Uterus (tissue), 4 donors: Measurements from ENCODE around the gene NT5DC2. TPM values are rescaled to one million over a fixed set of nuclear protein-coding genes. Genes with fewer than 3 reads are reported as not detected.
A peak's percentile ranks its signal among the peaks of the same experiment; 100 is the strongest.

ENCODE experiments used
- DNase-seq, 2 donors: peaks; one replicate each; pipeline ENCODE4 v3.0.0-alpha.2; 2019 to 2020
- H3K27ac ChIP-seq, 2 donors: fragments of 200-600 bp; sonication (generic); 1 replicate in 1 of 2; 2 replicates in 1 of 2; pipeline ENCODE4 v1.5.1; 2016 to 2018
- H3K27me3 ChIP-seq, 2 donors: fragments of 200-600 bp; sonication (generic); one replicate each; pipeline ENCODE4 v1.5.1; 2018 to 2019; ENCODE audit warnings: control low read depth in 1 of 2
- H3K36me3 ChIP-seq, 2 donors: fragments of 200-600 bp; sonication (generic); one replicate each; pipeline ENCODE4 v1.5.1; 2019; ENCODE audit warnings: control low read depth in 1 of 2
- H3K4me1 ChIP-seq, 2 donors: fragments of 200-600 bp; sonication (generic); one replicate each; pipeline ENCODE4 v1.5.1; 2018 to 2019; ENCODE audit warnings: control low read depth in 1 of 2
- H3K4me3 ChIP-seq, 2 donors: fragments of 200-600 bp; sonication (generic); 1 replicate in 1 of 2; 2 replicates in 1 of 2; pipeline ENCODE4 v1.5.1; 2018 to 2019; ENCODE audit warnings: mild to moderate bottlenecking in 1 of 2
- H3K9me3 ChIP-seq, 2 donors: fragments of 200-600 bp; sonication (generic); one replicate each; pipeline ENCODE4 v1.5.1; 2019; ENCODE audit warnings: control low read depth in 1 of 2
- POLR2A ChIP-seq, 2 donors: fragments of 450-650 bp; IDR thresholded peaks; one replicate each; pipeline ENCODE4 v1.6.1; 2016; ENCODE audit warnings: antibody characterized with exemption in 2 of 2, mild to moderate bottlenecking in 1 of 2, moderate library complexity in 1 of 2
- intact Hi-C: fragments of 100-400 bp; cut with DNase I; formaldehyde crosslinking; loops from one replicate; pipeline ENCODE4 v1.15.1; 2023; ENCODE audit warnings: low total_unique reads
- total RNA-seq, 4 donors: library from RNA; depleted of rRNA in 3 of 4; stranded (reverse); fragments of >200 nt in 3 of 4; gene quantifications; one replicate each; pipeline versions ENCODE4 v1.1.0 to v1.2.4, GENCODE V29; 2014 to 2023
- TF ChIP-seq, protein P1 (sequence below), 4 experiments: fragments of 200-600 bp in 2 of 4; fragments of 450-650 bp in 2 of 4; sonication (generic) in 2 of 4; IDR thresholded peaks; one replicate each; pipeline ENCODE4 v1.5.1; 2016 to 2019; ENCODE audit warnings: antibody characterized with exemption in 4 of 4, mild to moderate bottlenecking in 2 of 4, moderate library complexity in 1 of 4
- donor health status: DM: yes; HTN: yes; CAD: no.

The NT5DC2 gene
- total RNA-seq, 4 donors from 2014 or later, result 9.2 to 67.6 (median 29.3) TPM

DNA sequence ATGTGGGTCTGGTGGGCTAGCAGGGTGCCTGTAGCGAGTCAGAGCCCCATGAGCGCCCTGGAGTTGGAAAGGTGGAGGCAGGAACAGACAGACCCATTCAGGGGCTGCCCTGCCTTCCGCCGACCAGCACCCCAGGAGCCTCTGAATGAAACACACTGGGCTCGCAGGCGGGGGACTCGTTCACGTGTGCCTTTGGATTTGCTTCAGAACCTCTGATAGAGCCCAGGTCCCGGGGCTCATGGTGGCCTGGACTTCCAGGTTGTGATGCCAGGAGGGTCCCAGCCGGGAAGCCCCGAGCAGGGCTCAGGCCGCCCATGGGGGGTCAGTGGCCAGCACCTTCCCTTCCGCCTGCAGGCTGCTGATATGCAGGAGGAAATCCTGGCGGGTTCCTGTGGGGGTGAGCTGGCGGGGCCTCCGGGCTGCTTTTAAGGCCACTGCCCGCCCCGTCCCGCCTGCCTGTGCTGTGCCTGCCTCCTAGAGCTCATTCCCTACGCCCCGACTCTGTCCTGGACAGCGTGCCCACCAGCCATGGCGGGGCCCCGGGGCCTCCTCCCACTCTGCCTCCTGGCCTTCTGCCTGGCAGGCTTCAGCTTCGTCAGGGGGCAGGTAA is 38.7 kb downstream of the NT5DC2 start, which contains the start of gene STAB1:
STAB1 (plus strand) TSS at position 453 of the 610 bp plus-strand sequence; CDS start at position 529, 76 bp downstream.
- Histone ChIP-seq H3K9me3 (no peaks in the 10 kb centered on the region), H3K4me1 (no peaks in the 10 kb centered on the region), H3K36me3 (no peaks in the 10 kb centered on the region), H3K27me3 (no peaks in the 10 kb centered on the region), H3K4me3 (peak within 1 kb of the TSS in 1 of 2 donors; percentile 1), H3K27ac (peak within 1 kb of the TSS; percentile 29 to 61)
- intact Hi-C loops, result no loop called here
- peak; percentile 44 to 68 for DNase-seq
- TF ChIP-seq, protein P1, sequence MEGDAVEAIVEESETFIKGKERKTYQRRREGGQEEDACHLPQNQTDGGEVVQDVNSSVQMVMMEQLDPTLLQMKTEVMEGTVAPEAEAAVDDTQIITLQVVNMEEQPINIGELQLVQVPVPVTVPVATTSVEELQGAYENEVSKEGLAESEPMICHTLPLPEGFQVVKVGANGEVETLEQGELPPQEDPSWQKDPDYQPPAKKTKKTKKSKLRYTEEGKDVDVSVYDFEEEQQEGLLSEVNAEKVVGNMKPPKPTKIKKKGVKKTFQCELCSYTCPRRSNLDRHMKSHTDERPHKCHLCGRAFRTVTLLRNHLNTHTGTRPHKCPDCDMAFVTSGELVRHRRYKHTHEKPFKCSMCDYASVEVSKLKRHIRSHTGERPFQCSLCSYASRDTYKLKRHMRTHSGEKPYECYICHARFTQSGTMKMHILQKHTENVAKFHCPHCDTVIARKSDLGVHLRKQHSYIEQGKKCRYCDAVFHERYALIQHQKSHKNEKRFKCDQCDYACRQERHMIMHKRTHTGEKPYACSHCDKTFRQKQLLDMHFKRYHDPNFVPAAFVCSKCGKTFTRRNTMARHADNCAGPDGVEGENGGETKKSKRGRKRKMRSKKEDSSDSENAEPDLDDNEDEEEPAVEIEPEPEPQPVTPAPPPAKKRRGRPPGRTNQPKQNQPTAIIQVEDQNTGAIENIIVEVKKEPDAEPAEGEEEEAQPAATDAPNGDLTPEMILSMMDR (IDR thresholded peaks at IDR 0.05), result no peak
- TF ChIP-seq POLR2A (IDR thresholded peaks at IDR 0.05), result no peak

DNA sequence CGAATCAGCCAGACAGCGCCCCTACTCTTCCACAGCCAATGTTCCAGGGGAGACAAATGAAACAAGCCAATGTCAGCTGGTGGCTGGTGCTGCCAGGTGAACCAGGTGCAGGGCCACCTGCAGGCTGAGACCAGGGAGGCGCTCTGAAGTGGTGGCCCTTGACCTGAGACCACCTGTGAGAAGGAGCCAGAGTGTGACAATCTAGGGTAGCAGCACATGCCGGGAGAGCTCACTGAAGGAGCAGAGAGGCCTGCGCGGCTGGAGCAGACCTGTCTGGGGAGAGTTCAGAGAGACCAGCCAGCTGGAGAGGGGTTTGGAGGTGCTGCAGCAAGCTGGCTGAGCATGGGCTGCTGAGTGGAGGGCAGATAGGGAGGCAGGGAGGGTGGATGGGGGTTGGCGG is 39.2 kb downstream of the NT5DC2 start:
- TF ChIP-seq, protein P1 (IDR thresholded peaks at IDR 0.05), result no peak
- TF ChIP-seq POLR2A (IDR thresholded peaks at IDR 0.05), result no peak
- intact Hi-C loops, result no loop called here
- H3K4me3 ChIP-seq, result no peak overlapping the region
- H3K36me3 ChIP-seq, result no peaks in the 10 kb centered on the region
- H3K4me1 ChIP-seq, result no peaks in the 10 kb centered on the region
- no peak for DNase-seq
- no peaks in the 10 kb centered on the region for H3K9me3 ChIP-seq
- H3K27ac ChIP-seq, result peak overlapping the region in 1 of 2 donors; percentile 61
- no peaks in the 10 kb centered on the region for H3K27me3 ChIP-seq

DNA sequence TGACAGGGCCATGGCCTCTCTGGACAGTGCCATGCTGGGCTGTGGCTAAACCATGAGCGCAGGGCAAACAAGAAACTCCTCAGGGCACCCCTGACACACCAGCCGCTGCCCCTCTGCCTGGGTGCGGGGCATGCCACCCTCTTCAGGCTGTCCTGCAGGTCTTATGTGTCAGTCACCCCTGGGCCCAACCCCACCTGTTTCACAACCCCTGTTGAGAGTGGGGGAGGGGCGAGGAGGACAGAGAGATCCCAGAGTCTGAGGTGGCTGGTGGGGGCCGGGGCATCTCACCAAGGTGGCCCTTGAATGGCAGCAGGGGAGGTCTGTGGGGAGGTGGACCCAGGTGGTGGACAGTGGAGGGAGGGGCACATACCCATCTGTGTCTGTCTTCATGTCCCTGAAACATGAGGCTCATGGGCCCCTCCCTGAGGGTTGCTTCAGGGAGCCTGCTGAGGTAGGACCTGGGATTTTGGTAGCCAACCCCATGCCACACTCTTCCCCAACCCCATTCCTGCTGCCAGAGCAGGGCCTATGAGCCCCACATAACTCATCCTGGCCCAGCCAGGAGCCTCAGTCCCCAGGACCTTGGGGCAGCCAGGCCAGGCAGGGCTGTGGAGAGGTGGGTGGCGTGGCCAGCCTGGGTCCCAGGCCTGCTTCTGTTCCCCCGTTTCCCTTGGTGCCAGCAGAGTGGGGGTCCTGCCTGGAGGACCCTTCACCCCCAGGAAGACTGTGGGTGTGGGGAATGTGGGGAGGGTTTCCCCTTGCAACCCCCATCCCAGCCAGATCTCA is 40.2 kb downstream of the NT5DC2 start:
- Histone ChIP-seq H3K27ac (no peak overlapping the region), H3K9me3 (no peaks in the 10 kb centered on the region), H3K4me3 (no peak overlapping the region), H3K4me1 (no peaks in the 10 kb centered on the region), H3K36me3 (no peaks in the 10 kb centered on the region), H3K27me3 (no peaks in the 10 kb centered on the region)
- peak in 1 of 2 donors; percentile 45 for DNase-seq
- intact Hi-C loops, result no loop called here
- TF ChIP-seq POLR2A (IDR thresholded peaks at IDR 0.05), result no peak
- TF ChIP-seq, protein P1 (IDR thresholded peaks at IDR 0.05), result no peak

DNA sequence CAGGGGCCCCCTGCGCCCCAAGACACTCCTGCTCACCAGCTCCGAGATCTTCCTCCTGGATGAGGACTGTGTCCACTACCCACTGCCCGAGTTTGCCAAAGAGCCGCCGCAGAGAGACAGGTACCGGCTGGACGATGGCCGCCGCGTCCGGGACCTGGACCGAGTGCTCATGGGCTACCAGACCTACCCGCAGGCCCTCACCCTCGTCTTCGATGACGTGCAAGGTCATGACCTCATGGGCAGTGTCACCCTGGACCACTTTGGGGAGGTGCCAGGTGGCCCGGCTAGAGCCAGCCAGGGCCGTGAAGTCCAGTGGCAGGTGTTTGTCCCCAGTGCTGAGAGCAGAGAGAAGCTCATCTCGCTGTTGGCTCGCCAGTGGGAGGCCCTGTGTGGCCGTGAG is 41.6 kb downstream of the NT5DC2 start:
- Histone ChIP-seq H3K36me3 (no peaks in the 10 kb centered on the region), H3K4me3 (no peak overlapping the region), H3K27ac (no peak overlapping the region), H3K4me1 (no peaks in the 10 kb centered on the region), H3K27me3 (no peaks in the 10 kb centered on the region), H3K9me3 (no peaks in the 10 kb centered on the region)
- no peak for DNase-seq
- no peak for TF ChIP-seq POLR2A (IDR thresholded peaks at IDR 0.05)
- TF ChIP-seq, protein P1 (IDR thresholded peaks at IDR 0.05), result no peak
- intact Hi-C loops, result no loop called here

DNA sequence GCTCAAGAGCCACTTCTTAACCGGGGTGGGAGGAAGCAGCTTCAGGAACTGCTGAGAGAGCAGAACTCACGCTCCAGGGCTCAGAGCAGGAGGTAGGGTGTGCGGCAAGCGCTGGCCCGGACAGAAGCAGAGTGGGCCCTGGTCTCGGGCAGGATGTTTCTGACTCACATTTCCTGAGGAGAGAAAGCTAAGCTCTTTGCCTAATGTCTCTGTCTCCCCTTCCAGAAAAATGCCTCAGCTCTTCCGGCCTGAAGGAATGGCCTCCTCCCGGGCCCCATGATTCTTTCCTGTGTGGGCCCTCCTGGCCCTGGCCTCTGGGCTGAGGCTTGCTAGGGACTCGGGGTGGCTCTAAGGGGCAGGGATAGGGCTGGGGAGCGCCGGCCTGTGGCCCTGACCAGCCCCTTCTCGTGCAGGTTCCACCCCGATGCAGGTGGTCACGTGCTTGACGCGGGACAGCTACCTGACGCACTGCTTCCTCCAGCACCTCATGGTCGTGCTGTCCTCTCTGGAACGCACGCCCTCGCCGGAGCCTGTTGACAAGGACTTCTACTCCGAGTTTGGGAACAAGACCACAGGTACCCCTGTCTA is 42.6 kb downstream of the NT5DC2 start:
- TF ChIP-seq, protein P1 (IDR thresholded peaks at IDR 0.05), result no peak
- no peak for TF ChIP-seq POLR2A (IDR thresholded peaks at IDR 0.05)
- H3K36me3 ChIP-seq, result no peaks in the 10 kb centered on the region

More for the DNA sequence above, 42.6 kb downstream of the NT5DC2 start:
- Histone ChIP-seq H3K4me1 (no peaks in the 10 kb centered on the region), H3K9me3 (no peaks in the 10 kb centered on the region), H3K27me3 (no peaks in the 10 kb centered on the region), H3K4me3 (no peak overlapping the region), H3K27ac (peak overlapping the region; percentile 39 to 43)
- DNase-seq, result peak in 1 of 2 donors; percentile 44
- intact Hi-C loops, result no loop called here
